ENCODE measurements around the gene SH3BGR.

SH3BGR gene

GRCh38 chr21:39531064-39531463, 79.3 kb downstream of the SH3BGR start:
- TF ChIP-seq, protein P1, sequence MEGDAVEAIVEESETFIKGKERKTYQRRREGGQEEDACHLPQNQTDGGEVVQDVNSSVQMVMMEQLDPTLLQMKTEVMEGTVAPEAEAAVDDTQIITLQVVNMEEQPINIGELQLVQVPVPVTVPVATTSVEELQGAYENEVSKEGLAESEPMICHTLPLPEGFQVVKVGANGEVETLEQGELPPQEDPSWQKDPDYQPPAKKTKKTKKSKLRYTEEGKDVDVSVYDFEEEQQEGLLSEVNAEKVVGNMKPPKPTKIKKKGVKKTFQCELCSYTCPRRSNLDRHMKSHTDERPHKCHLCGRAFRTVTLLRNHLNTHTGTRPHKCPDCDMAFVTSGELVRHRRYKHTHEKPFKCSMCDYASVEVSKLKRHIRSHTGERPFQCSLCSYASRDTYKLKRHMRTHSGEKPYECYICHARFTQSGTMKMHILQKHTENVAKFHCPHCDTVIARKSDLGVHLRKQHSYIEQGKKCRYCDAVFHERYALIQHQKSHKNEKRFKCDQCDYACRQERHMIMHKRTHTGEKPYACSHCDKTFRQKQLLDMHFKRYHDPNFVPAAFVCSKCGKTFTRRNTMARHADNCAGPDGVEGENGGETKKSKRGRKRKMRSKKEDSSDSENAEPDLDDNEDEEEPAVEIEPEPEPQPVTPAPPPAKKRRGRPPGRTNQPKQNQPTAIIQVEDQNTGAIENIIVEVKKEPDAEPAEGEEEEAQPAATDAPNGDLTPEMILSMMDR (IDR thresholded peaks at IDR 0.05; ENCODE audit: insufficient read depth, low read length, missing control alignments), result no peak
- POLR2A ChIA-PET, result no interaction called here
- no peak overlapping the region for H3K4me3 ChIP-seq (ENCODE audit: low read depth, low read length)
- DNase-seq (ENCODE audit: low read depth, low spot score), result no peak
- CTCF ChIA-PET, result no interaction called here

GRCh38 chr21:39531840-39532239, 80.1 kb downstream of the SH3BGR start:
- TF ChIP-seq, protein P1 (IDR thresholded peaks at IDR 0.05; ENCODE audit: insufficient read depth, low read length, missing control alignments), result no peak
- H3K4me3 ChIP-seq (ENCODE audit: low read depth, low read length), result no peak overlapping the region
- CTCF ChIA-PET, result no interaction called here
- POLR2A ChIA-PET, result interaction anchor here (0.6 kb wide), 1 partner anchor 137 kb away, joined by 6 read pairs; no protein-coding TSS in a partner anchor
- DNase-seq (ENCODE audit: low read depth, low spot score), result no peak

DNA sequence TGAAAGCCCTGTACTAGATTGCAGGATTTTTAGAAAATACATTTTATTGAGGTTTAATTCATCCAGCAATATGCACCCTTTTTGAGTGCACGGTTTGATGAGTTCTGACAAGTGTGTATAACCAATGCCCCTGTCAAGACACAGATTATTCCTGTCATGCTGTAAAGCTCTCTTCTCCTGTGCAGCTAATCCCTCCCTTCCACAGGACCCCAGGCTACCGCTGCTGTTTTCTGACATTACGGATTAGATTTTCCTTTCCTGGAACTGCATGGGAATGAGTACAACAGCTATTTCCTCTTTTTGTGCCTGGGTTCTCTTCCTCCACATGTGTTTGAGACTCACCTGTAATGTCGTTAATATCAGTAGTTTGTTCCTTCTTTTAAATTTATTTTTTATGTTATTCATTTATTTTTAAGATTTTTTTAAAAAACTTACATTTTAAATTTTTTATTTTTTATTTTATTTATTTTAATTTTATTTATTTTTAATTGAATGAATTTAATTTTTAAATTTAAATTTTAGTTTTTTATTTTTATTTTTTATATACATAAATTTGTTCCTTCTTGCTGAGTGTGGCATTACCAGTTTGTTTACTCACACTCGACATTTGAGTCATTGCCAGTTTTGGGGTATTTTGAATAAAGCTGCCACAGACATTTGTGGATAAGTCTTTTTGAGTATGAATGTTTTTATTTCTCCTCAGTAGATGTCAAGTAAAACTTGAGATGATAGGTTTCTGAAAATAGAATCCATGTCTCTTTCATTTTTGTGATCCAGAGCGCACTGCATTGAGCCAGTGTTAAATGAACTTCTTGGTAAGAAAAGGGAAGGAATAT, 82.0 kb downstream of the SH3BGR start:
- no peak for DNase-seq (ENCODE audit: low read depth, low spot score)
- TF ChIP-seq, protein P1 (IDR thresholded peaks at IDR 0.05; ENCODE audit: insufficient read depth, low read length, missing control alignments), result no peak
- POLR2A ChIA-PET, result no interaction called here
- no peak overlapping the region for H3K4me3 ChIP-seq (ENCODE audit: low read depth, low read length)
- CTCF ChIA-PET, result interaction anchor here (1.5 to 2.3 kb wide), 4 partner anchors 9 to 182 kb away, joined by 4 to 15 read pairs (median 7); no protein-coding TSS in a partner anchor

DNA sequence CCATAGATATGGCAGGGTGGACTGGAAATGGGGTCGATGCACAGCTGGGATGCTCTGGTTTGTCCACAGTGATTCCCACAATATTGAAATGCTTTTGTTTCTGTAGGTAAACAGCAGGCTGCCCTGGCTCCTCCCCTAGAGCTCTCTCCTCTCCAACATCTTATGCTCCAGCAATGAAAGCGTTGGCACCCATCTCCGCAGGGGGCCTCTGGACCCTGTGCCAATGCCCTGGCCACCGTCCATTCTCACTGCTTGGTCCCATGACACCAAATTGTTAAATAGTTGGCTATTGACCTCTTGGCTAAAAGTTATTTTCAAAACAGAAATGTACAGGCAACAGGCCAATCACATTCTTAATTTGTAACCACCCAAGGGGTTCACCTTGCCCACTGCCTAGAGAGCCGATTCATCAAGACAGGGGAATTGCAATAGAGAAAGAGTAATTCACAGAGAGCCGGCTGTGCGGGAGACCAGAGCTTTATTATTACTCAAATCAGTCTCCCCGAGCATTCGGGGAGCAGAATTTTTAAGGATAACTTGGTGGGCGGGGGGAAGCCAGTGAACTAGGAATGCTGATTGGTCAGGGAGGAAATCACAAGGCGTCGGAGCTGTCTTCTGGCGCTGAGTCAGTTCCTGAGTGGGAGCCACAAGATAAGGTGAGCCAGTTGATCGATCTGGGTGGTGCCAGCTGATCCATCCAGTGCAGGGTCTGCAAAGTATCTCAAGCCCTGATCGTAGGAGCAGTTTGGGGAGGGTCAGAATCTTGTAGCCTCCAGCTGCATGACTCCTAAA, 84.1 kb downstream of the SH3BGR start:
- DNase-seq (ENCODE audit: low read depth, low spot score), result no peak
- ChIA-PET POLR2A (interaction anchor here (0.6 kb wide), 1 partner anchor 40 kb away, joined by 3 read pairs; no protein-coding TSS in a partner anchor), CTCF (interaction anchor here (0.6 to 1.2 kb wide), 2 partner anchors 10 to 14 kb away, joined by 3 read pairs; no protein-coding TSS in a partner anchor)
- no peak overlapping the region for H3K4me3 ChIP-seq (ENCODE audit: low read depth, low read length)
- TF ChIP-seq, protein P1 (IDR thresholded peaks at IDR 0.05; ENCODE audit: insufficient read depth, low read length, missing control alignments), result no peak

DNA sequence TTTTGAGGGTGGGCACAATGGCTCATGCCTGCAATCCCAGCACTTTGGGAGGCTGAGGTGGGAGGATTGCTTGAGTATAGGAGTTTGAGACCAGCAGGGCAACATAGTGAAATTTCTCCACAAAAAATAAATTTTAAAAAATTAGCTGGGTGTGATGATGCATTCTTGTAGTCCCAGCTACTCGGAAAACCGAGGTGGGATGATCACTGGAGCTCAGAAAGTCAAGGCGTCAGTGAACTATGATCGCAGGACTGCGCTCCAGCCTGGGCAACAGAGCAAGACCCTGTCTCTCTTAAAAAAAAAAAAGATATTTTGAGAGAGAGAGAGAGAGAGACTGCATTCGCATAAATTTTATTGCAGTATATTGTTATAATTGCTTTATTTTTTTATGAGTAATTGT, 85.1 kb downstream of the SH3BGR start:
- DNase-seq (ENCODE audit: low read depth, low spot score), result no peak
- H3K4me3 ChIP-seq (ENCODE audit: low read depth, low read length), result no peak overlapping the region
- CTCF ChIA-PET, result interaction anchor here (1.2 kb wide), 1 partner anchor 9 kb away, joined by 3 read pairs; no protein-coding TSS in a partner anchor
- POLR2A ChIA-PET, result no interaction called here
- TF ChIP-seq, protein P1 (IDR thresholded peaks at IDR 0.05; ENCODE audit: insufficient read depth, low read length, missing control alignments), result no peak

- CTCF ChIA-PET, result no interaction called here
- no peak for DNase-seq (ENCODE audit: low read depth, low spot score)
- POLR2A ChIA-PET, result no interaction called here
- TF ChIP-seq, protein P1 (IDR thresholded peaks at IDR 0.05; ENCODE audit: insufficient read depth, low read length, missing control alignments), result no peak
- H3K4me3 ChIP-seq (ENCODE audit: low read depth, low read length), result no peak overlapping the region
Observed at GRCh38 chr21:39537571-39537970, 85.8 kb downstream of the SH3BGR start.

Data from AG04449 (cell line).